ENCODE measurements around the gene ABCA1. TPM values are rescaled to one million over a fixed set of nuclear protein-coding genes. Genes with fewer than 3 reads are reported as not detected.

The ABCA1 gene
- total RNA-seq (2016; rRNA removed; fragmentation: Illumina TruSeq; extraction: Trizol), result 40.0 and 63.8 TPM in 2 replicates
- total RNA-seq (2016; cell fraction: cytosol; rRNA removed; fragmentation: Illumina TruSeq; extraction: Trizol; ENCODE audit: low read depth), result 8.1 and 10.0 TPM in 2 replicates
- 36.2 and 63.5 TPM in 2 replicates for total RNA-seq (2016; cell fraction: insoluble cytoplasmic fraction; rRNA removed; fragmentation: Illumina TruSeq; extraction: Trizol)
- total RNA-seq (2016; cell fraction: membrane; rRNA removed; fragmentation: Illumina TruSeq; extraction: Trizol), result 10.8 and 13.5 TPM in 2 replicates
- total RNA-seq (2016; cell fraction: nucleus; rRNA removed; fragmentation: Illumina TruSeq; extraction: Trizol), result 111 and 125 TPM in 2 replicates
- polyA plus RNA-seq (2011; rRNA removed), result 26.8 and 30.0 TPM in 2 replicates
- polyA plus RNA-seq (2011; cell fraction: cytosol; rRNA removed), result 23.6 and 27.4 TPM in 2 replicates
- polyA plus RNA-seq (2011; cell fraction: nucleus; rRNA removed), result 74.2 and 77.9 TPM in 2 replicates
- polyA plus RNA-seq (2012), result 16.8 and 28.4 TPM in 2 replicates
- 1.1 TPM in 2 replicates for polyA plus RNA-seq (2016; cell fraction: cytosol; fragmentation: Illumina TruSeq; extraction: Trizol; ENCODE audit: low read depth)
- polyA plus RNA-seq (2016; cell fraction: insoluble cytoplasmic fraction; fragmentation: Illumina TruSeq; extraction: Trizol; ENCODE audit: low read depth), result 13.1 and 13.8 TPM in 2 replicates
- 2.0 and 2.5 TPM in 2 replicates for polyA plus RNA-seq (2016; cell fraction: membrane; fragmentation: Illumina TruSeq; extraction: Trizol; ENCODE audit: low read depth)
- polyA plus RNA-seq (2016; cell fraction: nucleus; fragmentation: Illumina TruSeq; extraction: Trizol; ENCODE audit: insufficient read depth, low read depth), result 64.5 and 67.0 TPM in 2 replicates
- polyA minus RNA-seq (2011; rRNA and poly(A)+ RNA removed; ENCODE audit: low replicate concordance), result 0.51 and 497 TPM in 2 replicates
- polyA minus RNA-seq (2011; cell fraction: cytosol; rRNA and poly(A)+ RNA removed), result 94.8 and 127 TPM in 2 replicates
- polyA minus RNA-seq (2011; cell fraction: nucleus; rRNA and poly(A)+ RNA removed), result 220 and 287 TPM in 2 replicates
- percentile 96 among the genes with signal in this experiment for Bru-seq, nascent RNA
- percentile 93 among the genes with signal in this experiment for BruChase-seq, experiment 1, labeled RNA remaining after a 6-hour chase
- BruChase-seq, experiment 2, labeled RNA remaining after a 2-hour chase, result percentile 93 among the genes with signal in this experiment
- long read RNA-seq, experiment 1, partial matches to known transcripts, result 3 of 34 reads
- long read RNA-seq, experiment 1, other reads (novel, unspliced or antisense), result 31 of 34 reads
- long read RNA-seq, experiment 2, partial matches to known transcripts, result 0 of 15 reads
- long read RNA-seq, experiment 2, other reads (novel, unspliced or antisense), result 15 of 15 reads

- ChIA-PET CTCF (ENCODE audit: low intra/inter-chr PET ratio, low total read pairs) (interaction anchor here (1.1 kb wide), 1 partner anchor 65 kb away, joined by 3 read pairs; no protein-coding TSS in a partner anchor), POLR2A (interaction anchor here (0.6 to 3.8 kb wide), 17 partner anchors 8 to 490 kb away, joined by 3 to 26 read pairs (median 8); no protein-coding TSS in a partner anchor)
- no TSS peak for BruUV-seq (replicated peaks)
- H3K4me3 ChIP-seq (replicated peaks in 1 of 3; ENCODE audit: insufficient read depth in 1 of 3, low read depth in 2 of 3, low read length in 3 of 3), result peak within 1 kb of the TSS; percentile 70 to 86 (median 85)
- H3K27me3 ChIP-seq (ENCODE audit: control insufficient read depth in 1 of 2, insufficient read depth in 2 of 2, low read length in 2 of 2), result no peaks in the 10 kb centered on the region; a peak in 1 of 5 replicates
- H3K79me2 ChIP-seq (ENCODE audit: insufficient read depth, low read length), result peaks cover 48% of the 10 kb centered on the region
- intact Hi-C loops (cut with micrococcal nuclease; ENCODE audit: unreplicated experiment) (loop anchor here (1.0 to 2.0 kb wide), 4 partner anchors 41 to 490 kb away; partner anchors contain the start of gene SLC44A1), in situ Hi-C loops (cut with HindIII; ENCODE audit: extremely low pct_ligation_motif_present, low pct_unique_long_range_greater_than_20kb) (loop anchor here (10.0 kb wide), 2 partner anchors 137 to 227 kb away; no protein-coding TSS in a partner anchor)
- H3K9me3 ChIP-seq (ENCODE audit: low read length), result no peaks in the 10 kb centered on the region
- no peaks in the 10 kb centered on the region for H3K36me3 ChIP-seq (replicated peaks in 1 of 2; ENCODE audit: control insufficient read depth in 1 of 2, insufficient read depth in 2 of 2, low read length in 2 of 2)
- peaks cover 51% of the 10 kb centered on the region for H3K4me1 ChIP-seq (ENCODE audit: insufficient read depth, low read length)
- ATAC-seq, result peak; percentile 66
- peak within 1 kb of the TSS; percentile 63 for H2AFZ ChIP-seq (ENCODE audit: low read length)
- WGBS (ENCODE audit: low lambda C conversion rate), result 2% methylated on average over 28 of the region's 53 CpGs
- H4K20me1 ChIP-seq (ENCODE audit: insufficient read depth, low read length), result no peaks in the 10 kb centered on the region
- DNase-seq (ENCODE audit: low spot score), result peak; percentile 85
- peak within 1 kb of the TSS; percentile 90 for H3K4me2 ChIP-seq (ENCODE audit: low read depth, low read length)
- FAIRE-seq, result no peak
- H3K27ac ChIP-seq (ENCODE audit: extremely low read length, insufficient read depth, low read length), result peak within 1 kb of the TSS; percentile 79
- H3K9ac ChIP-seq (ENCODE audit: insufficient read depth, low read depth, low read length), result peak within 1 kb of the TSS; percentile 83
- TF ChIP-seq E2F1 (CRISPR knock-in tag; IDR thresholded peaks at IDR 0.05) (0 out of 2 replicates have a peak, but pooled peaks have one; percentile 9), CENPT (CRISPR knock-in tag; IDR thresholded peaks at IDR 0.05; ENCODE audit: low read depth) (no peak), RBFOX2 (IDR thresholded peaks at IDR 0.05; ENCODE audit: low read depth, low read length) (peak; percentile 84), ZNF574 (CRISPR knock-in tag; IDR thresholded peaks at IDR 0.05) (peak; percentile 10; the same call in 1 of the 2 replicates), NFE2 (CRISPR knock-in tag; IDR thresholded peaks at IDR 0.05) (no peak), CC2D1A (CRISPR knock-in tag; IDR thresholded peaks at IDR 0.05) (no peak), ZFP62 (CRISPR knock-in tag; IDR thresholded peaks at IDR 0.05) (no peak), KLF6 (CRISPR knock-in tag; IDR thresholded peaks at IDR 0.05) (peak; percentile 61), ZNF431 (CRISPR knock-in tag; IDR thresholded peaks at IDR 0.05; ENCODE audit: borderline replicate concordance, low read depth) (0 out of 2 replicates have a peak, but pooled peaks have one; percentile 9), SOX13 (IDR thresholded peaks at IDR 0.05) (no peak), SOX13 (CRISPR knock-in tag; conservative IDR thresholded peaks at IDR 0.05 in 1 of 2, IDR thresholded peaks at IDR 0.05 in 1 of 2) (peak in 1 of 2 experiments; percentile 27; a peak in 1 of 4 replicates), FOXA3 (CRISPR knock-in tag; IDR thresholded peaks at IDR 0.05) (0 out of 2 replicates have a peak, but pooled peaks have one; percentile 6)
Observed at GRCh38 chr9:104927912-104928740, at the start of gene ABCA1. TSS of gene ABCA1 (minus strand) at chr9:104928155. CDS start at chr9:104903679, 24,476 bp downstream.
